ENCODE measurements around the gene USH2A.

GRCh38 chr1:216057063-216057462 lies 366.2 kb downstream of the USH2A start:
- TF ChIP-seq EZH2 (IDR thresholded peaks at IDR 0.05; ENCODE audit: borderline replicate concordance, insufficient read depth, low read length, poor library complexity, severe bottlenecking) (no peak), POLR2AphosphoS5 (IDR thresholded peaks at IDR 0.05) (no peak), CTCF (IDR thresholded peaks at IDR 0.05; ENCODE audit: poor library complexity, severe bottlenecking) (no peak), EP300 (conservative IDR thresholded peaks at IDR 0.05; ENCODE audit: poor library complexity, severe bottlenecking) (no peak), REST (IDR thresholded peaks at IDR 0.05; ENCODE audit: borderline replicate concordance) (no peak), SMC3 (conservative IDR thresholded peaks at IDR 0.05; ENCODE audit: poor library complexity) (no peak), RAD21 (conservative IDR thresholded peaks at IDR 0.05) (no peak)
